ENCODE results near the gene CLCN6. TPM values are rescaled to one million over a fixed set of nuclear protein-coding genes. Genes with fewer than 3 reads are reported as not detected.

The CLCN6 gene
- polyA plus RNA-seq, 1 donor, result 15.8 TPM

- no peak for DNase-seq
Observed at GRCh38 chr1:11779715-11780379, 26.1 kb upstream of the CLCN6 start.

DNA sequence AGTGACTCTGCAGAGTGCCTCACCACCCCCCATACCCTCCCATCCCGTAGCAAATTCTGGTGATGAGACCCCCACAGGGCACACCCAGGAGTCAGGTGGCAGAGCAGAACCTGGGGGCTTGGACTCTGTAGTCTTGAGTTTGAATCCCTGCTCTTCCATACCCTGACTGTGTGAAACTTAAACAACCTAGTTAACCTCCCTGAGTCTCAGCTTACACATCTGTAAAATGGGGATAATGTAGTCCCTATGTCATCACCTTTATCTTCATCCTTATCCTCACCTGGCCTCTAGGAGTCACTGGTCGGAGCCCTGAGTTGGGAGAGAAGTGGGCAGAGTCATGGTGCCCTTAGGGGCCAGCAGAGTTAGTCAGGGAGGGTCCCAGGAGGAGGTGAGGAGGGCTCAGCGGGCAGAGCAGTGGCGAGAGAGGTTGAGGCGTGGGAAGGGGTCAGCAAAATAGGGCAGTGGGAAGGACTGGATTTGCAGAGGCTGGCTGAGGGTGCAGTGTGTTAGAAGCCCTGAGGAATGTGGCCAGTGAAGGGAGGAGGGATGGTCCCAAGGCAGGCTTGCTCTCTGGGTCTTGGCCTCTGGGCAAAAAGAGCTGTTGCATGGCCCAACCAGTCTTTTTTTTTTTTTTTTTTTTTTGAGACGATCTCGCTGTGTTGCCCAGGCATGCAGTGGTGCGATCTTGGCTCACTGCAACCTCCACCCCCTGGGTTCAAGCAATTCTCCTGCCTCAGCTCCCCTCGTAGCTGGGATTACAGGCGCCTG lies 25.4 kb upstream of the CLCN6 start:
- no peak for DNase-seq

GRCh38 chr1:11781297-11781696 lies 24.7 kb upstream of the CLCN6 start:
- DNase-seq, result no peak

DNA sequence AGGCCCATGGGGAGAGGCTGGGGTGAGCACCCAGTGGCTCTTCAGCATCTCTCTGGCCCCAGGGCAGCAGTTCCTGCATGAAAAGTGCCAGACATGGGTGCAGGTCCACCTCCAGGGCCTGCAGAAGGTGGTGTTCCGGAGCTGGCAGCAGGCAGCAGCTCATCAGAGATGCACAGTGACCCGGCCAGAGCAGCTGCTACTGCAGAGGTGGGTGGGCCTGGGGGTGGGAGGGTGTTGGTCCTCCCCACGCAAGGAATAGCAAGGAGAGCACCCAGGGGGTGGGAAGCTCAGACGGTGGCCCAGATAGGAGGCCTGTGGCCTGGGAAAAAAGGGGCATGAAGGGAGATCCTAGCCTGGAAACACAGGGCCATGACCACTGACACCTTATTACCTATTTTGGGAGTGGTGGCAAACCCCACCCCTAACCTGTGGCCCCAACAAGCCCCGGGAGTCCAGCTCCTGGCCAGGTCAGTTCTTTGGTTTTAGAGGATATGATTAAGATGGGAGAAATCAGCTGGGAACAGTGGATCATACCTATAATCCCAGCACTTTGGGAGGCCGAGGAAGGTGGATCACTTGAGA lies 23.8 kb upstream of the CLCN6 start:
- no peak for DNase-seq

DNA sequence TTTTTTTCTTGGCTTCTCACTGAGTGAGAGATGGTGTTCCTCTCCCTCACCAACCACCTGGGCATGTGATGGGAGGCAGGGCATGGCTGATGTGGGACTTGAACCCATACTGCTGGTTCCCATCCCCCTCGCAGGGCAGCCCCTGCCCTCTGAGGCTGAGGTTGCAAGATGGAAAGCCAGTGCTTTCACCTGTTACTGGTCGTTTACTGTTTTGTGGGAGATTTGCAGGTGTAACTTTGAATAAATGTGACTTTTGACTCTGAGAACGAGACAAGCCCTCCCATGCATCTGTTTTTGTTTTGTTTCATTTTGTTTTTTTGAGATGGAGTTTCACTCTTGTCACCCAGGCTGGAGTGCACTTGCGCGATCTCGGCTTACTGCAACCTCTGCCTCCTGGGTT lies 22.4 kb upstream of the CLCN6 start:
- no peak for DNase-seq

DNA sequence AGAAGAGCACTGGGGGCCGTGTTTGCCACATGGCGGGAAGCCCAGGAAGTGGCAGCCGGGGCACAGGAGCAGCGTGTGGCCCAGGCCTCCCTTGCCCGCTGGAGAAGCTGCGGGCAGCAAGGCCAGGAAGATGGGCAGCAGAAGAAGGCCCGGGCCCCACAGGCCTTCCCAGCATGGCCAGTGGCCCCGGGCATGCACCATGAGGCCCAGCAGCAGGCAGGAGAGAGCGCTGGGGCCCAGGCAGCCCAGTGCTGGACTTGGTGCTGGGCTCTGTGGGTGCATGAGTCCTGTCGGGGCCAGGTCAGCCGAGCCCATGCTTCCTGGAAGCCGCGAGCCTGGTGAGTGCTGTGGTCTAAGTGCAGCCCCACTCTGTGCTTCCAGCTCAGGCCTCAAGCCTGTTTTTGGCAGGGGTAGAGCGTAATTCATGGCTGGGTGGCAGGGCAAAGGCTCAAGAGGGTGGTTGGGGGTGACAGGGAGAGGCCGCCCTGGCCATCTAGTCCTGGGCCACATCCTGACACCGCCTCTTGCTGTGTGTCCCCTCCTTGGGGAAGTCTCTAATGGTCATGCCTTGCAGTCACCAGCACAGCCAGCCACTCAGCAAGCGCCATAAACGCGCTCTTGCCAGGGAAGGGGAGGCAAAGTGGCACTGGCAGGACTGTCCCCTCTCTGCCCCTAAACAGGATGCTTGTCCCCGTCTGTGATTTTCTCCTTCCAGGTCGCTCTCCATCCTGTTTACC lies 21.6 kb upstream of the CLCN6 start:
- no peak for DNase-seq

DNA sequence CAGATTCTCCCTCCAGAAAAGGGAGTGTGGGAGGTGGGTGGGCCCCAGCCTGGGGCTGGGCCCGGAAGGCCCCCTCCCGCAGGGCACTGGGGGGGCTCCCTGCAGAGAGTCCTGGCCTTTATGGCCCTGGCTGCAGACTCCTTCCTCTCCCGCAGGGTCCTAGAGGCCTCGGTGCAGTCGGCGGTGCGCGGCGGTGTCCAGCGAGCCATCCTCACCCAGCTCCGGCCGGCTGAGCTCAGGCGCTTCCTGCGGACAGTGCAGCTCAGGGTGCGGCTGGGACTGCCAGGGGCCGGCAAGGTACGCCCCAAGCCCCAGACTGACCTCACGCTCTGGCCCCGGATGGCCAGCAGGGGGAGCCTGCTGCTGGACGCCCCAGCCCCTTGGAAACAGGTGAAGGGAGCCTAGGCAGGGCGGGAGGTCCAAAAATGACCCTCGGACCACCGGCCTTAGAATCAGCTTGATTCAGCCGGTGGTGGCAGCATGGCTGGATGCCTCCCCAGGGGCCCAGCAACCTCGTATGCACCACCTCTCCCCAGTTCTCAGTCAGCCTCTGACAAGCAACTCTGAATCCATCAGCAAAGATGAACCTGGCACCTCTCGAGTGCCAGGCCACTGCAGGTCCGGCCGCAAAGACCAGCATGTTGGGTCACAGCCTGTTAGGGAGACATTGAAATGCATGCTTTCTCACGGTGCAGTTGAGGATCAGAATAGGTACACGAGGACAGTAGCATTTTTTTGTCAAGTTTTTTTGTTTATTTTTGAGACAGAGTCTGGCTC lies 20.8 kb upstream of the CLCN6 start:
- DNase-seq, result peak; percentile 54

- DNase-seq, result no peak
Observed at GRCh38 chr1:11786168-11786567, 19.8 kb upstream of the CLCN6 start.

GRCh38 chr1:11787251-11787803 lies 18.7 kb upstream of the CLCN6 start:
- DNase-seq, result no peak

DNA sequence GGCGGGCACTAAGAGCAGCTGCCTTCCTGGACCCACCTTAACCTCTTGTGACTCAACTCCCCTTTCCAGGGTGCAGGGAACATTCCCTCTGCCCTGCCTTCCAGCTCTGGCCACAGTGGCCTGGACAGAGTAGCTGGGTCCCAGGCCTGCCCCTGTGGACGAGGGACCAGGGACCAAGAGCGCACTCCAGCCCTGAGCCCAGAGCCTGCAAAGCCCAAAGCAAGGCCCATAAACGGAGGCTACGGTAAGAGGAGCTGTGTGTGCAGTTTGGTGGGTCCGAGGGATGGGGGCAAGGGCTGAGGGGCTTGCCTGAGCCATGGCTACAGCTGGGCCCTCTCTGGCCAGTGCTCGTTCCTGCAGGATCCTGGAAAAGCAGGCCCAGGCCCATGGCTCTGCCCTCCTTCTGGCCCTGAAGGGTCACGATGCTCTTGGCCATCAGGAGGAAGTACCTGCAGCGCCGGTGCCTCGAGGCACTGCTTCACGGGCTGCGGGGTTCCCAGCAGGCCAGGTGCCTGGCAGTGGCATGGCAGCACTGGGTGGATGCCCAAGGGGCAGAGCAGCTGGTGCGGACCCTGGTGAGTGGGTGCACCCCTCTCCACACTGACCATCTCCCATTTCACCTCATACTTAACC lies 18.1 kb upstream of the CLCN6 start:
- no peak for DNase-seq

DNA sequence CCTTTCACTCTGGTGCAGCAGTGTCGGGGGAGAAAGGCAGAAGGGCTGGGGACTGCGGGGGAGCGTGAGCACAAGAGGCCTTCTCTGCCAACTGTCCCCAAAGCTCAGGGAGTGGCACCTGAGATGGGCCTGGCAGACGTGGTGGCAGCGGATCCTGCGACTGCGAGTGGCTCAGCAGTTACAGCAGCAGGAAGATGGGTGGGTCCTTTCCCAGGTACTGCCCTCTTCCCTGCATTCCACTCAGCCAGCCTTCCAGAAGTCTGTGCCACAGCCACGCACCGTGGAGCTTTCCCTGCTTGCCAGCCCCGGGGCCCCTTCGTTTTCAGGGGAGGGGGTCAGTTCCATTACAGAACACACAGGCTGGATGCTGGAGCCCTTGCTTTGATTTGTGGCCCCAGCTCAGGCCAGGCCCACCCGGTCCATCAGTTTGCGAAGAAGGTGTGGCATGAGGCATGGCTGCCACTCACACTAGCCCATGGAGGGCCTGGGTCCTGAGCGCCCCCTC lies 17.4 kb upstream of the CLCN6 start:
- no peak for DNase-seq

DNA sequence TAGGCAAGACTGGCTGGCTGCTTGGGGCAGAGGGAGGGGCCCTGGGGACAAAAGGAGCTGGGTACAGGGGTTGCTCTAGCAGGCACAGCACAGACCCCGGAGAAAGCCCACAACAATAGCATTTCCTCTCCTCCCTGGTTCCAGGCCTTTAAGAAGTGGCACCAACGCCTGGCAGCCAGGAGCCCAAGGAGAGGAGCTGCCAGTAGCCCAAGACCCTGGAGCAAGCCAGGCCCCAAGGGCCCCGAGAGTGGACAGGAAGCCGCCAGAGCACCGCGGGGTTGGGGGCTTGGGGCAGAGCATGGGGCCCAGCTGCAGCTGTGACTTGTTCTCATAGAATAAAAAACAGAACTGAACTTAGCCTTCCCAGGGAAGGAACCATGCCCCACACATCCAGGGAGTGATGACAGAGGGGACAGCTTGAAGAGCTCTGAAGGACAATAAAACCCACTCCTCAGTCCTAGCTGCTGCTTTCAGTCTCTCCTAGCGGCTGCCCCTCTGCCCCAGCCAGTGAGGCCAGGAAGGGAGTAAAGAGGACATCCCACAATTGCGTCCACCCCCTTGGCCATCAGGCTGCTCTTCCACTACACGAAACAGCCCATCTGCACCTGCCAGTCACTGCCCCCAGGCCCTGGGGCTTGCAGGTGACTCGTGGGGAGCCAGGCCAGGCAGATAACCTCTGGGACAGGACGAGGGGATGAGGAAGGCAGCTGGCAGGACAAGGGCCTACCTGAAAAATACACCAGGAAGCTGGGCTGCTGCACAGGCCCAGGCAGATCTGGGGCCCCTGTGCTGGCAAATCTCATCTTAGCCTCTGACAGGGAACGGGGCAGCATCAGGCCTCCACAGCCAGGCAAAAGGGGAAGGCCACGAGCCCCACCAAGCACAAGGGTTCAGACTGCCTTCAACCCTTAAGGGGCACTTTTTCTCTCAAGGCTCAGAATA lies 16.6 kb upstream of the CLCN6 start:
- no peak for DNase-seq

DNA sequence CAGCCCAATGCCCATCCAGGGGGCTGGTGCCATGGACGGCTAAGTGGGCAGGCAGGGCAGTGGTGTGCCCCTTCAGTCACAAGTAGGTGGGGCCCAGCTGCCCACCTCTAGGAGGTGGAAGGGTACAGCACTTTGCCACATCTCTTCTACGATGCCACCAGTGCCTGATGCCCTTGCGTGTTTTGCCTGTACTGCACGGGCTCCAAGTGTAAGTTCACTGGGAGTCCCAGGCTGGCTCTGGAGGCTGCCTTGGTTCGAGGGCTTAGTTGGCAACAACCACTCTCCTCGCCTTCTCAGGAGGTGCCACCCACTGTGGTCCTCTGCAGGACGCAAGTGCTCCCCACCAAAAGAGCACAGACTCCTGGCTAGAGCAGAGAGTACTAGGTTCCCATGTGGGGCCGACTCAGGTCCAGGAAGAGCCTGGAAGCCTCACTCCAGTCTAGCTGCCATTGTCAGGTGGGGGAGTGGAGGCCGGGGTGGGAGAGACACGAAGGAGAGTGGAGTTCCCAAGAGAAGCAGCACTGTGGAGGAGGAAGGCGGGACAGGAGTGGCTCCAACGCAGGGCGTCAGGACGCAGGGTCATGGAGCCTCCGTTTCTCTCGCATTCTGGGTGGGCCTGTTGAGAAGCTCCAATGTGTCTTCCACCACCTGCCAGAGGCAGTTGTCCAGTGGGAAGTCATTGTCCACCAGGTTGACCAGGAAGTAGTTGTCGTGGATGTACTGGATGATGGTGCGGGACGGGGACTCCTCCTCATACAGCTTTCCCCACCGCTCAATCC lies 15.7 kb upstream of the CLCN6 start:
- no peak for DNase-seq

DNA sequence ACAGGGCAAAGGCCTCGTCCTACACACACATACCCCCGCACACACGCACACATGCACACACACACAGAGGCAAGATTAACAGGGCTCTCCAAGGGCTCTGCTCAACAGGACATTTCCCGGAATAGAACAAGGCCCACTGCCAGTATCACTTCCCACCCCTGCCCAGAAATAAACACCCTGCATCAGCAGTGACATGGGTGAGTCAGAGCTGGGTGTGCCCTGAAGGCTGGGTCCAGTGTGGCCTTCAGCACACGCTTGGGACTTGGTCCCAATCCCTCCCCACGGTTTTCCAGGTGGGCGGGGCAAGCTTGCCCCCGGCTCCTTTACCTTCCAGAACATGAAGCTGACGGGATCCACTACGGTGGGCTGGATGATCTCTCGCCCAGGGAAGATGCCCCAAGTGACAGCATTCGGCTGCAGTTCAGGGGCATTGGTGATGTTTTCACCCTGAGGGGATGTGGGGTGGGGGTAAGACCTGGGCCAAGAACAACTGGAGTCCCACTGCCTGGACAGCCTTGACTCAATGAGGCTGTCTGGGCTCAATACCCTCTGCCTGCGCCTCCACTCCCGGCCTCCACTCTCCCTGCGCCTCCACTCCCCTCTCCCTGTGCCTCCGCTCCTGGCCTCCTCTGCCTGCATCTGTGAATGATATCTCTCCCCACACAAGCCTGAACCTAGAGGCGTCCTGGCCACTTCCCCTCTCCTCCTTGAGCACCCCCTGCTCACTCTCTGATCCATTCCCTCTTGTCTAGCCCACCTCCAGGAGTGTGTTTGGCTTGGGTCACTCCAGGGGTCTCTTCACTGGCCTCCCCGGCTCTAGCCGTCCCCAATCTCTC lies 14.9 kb upstream of the CLCN6 start:
- peak; percentile 77 for DNase-seq

DNA sequence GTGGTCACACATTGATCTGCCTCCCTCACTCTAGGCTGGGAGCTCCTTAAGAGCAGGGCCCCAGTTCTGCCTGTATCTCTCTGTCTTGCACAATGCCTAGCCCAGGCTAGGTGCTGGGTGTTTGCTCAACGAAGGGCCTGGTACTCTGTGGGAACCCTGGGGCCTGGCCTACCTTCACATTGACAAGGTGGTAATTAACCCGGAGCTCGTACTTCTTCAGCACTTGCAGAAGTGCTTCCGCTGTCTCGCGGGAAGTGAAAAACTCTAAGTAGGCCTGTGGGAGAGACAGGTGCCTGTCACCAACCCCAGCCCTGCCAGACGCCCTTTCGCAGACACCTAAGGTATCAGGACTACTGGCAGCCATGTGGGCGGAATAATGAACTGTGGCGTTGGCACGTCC lies 13.9 kb upstream of the CLCN6 start:
- DNase-seq, result no peak

GRCh38 chr1:11793819-11794218 lies 12.2 kb upstream of the CLCN6 start:
- DNase-seq, result no peak

- DNase-seq, result no peak
Observed at GRCh38 chr1:11794446-11795237, 11.3 kb upstream of the CLCN6 start.
